OCI-LY1 (cell line): Measurements from ENCODE around the gene UCP2.

ENCODE experiments used
- CTCF ChIP-seq: fragments of 200-600 bp; sonication (generic), shearing (Covaris generic); IDR thresholded peaks from 2 replicates; pipeline ENCODE4 v1.5.1; 2017; ENCODE audit warnings: mild to moderate bottlenecking, antibody characterized with exemption, low read length, moderate library complexity, mixed read lengths
- EZH2 ChIP-seq: fragments of 200-600 bp; sonication (generic), shearing (Covaris generic); IDR thresholded peaks from 2 replicates; pipeline ENCODE4 v1.8.0; 2017; ENCODE audit warnings: borderline replicate concordance, mixed run types, mild to moderate bottlenecking, antibody characterized with exemption, low read length, moderate library complexity, mixed read lengths

GRCh38 chr11:74013141-74013540 lies 30.5 kb upstream of the UCP2 start:
- TF ChIP-seq CTCF (no peak), EZH2 (no peak)
